K562 (cell line): ENCODE data around the gene HJV. TPM values are rescaled to one million over a fixed set of nuclear protein-coding genes. Genes with fewer than 3 reads are reported as not detected.
A peak's percentile ranks its signal among the peaks of the same experiment; 100 is the strongest.

ENCODE experiments used
- ATF6 ChIP-seq: sonication (generic); formaldehyde crosslinking; IDR thresholded peaks from 2 replicates; pipeline ENCODE4 v1.4.0; 2020; ENCODE audit warnings: mild to moderate bottlenecking, missing genetic modification reagents
- CTBP1 ChIP-seq: fragments of 450-650 bp; IDR thresholded peaks from 2 replicates; pipeline ENCODE4 v1.6.1; 2016; ENCODE audit warnings: borderline replicate concordance
- ELF1 ChIP-seq: fragments of 200-800 bp; sonication (Bioruptor generic); IDR thresholded peaks from 2 replicates; pipeline ENCODE4 v1.6.1; 2016; ENCODE audit warnings: missing genetic modification characterization, missing compliant biosample characterization
- IRF9 ChIP-seq: fragments of 450-650 bp; IDR thresholded peaks from 2 replicates; pipeline ENCODE4 v1.6.1; 2016; ENCODE audit warnings: missing biosample characterization, missing genetic modification characterization
- JUN ChIP-seq, 2 experiments: sonication (generic) in 1 of 2; formaldehyde crosslinking in 1 of 2; IDR thresholded peaks; 2 replicates each; pipeline versions ENCODE4 v1.6.1 to v1.8.0; 2012 to 2022; ENCODE audit warnings: borderline replicate concordance in 2 of 2, mild to moderate bottlenecking in 2 of 2, improper control_type of control experiment in 1 of 2, low read depth in 1 of 2, low read length in 1 of 2, missing genetic modification reagents in 1 of 2
- JUNB ChIP-seq: fragments of 450-650 bp; formaldehyde crosslinking; conservative IDR thresholded peaks from 2 replicates; pipeline ENCODE4 v1.4.0; 2020; ENCODE audit warnings: mild to moderate bottlenecking
- MBD2 ChIP-seq: sonication (generic); IDR thresholded peaks from 2 replicates; pipeline ENCODE4 v1.6.1; 2016; ENCODE audit warnings: low read depth, borderline replicate concordance
- SAFB2 ChIP-seq: fragments of 200-400 bp; formaldehyde crosslinking; IDR thresholded peaks from 2 replicates; pipeline ENCODE4 v1.6.1; 2018; ENCODE audit warnings: borderline replicate concordance, low read length, low read depth, moderate library complexity; ENCODE audit not compliant: severe bottlenecking
- SIX5 ChIP-seq, 2 experiments: IDR thresholded peaks; 2 replicates each; pipeline ENCODE4 v1.6.1; 2011; ENCODE audit warnings: low read length in 2 of 2, borderline replicate concordance in 1 of 2, low read depth in 1 of 2, mild to moderate bottlenecking in 1 of 2, moderate library complexity in 1 of 2; ENCODE audit not compliant: insufficient read depth in 1 of 2
- SP2 ChIP-seq: IDR thresholded peaks from 2 replicates; pipeline ENCODE4 v1.6.1; 2011; ENCODE audit warnings: mild to moderate bottlenecking, low read depth, low read length, moderate library complexity; ENCODE audit not compliant: poor library complexity, severe bottlenecking; ENCODE audit errors: extremely low read depth
- SRSF9 ChIP-seq: fragments of 200-400 bp; formaldehyde crosslinking; IDR thresholded peaks from 2 replicates; pipeline ENCODE4 v1.6.1; 2017; ENCODE audit warnings: low read depth, low read length, borderline replicate concordance
- U2AF1 ChIP-seq: fragments of 200-400 bp; formaldehyde crosslinking; optimal IDR thresholded peaks from 2 replicates; pipeline ENCODE3; 2017; ENCODE audit warnings: mild to moderate bottlenecking, low read depth, low read length, moderate library complexity
- UBTF ChIP-seq, 2 experiments: IDR thresholded peaks; 2 replicates each; pipeline ENCODE4 v1.6.1; 2012; ENCODE audit warnings: improper control_type of control experiment in 2 of 2, low read depth in 2 of 2, low read length in 2 of 2, borderline replicate concordance in 1 of 2
- ZNF134 ChIP-seq: fragments of 250-450 bp; sonication (Bioruptor Pico); conservative IDR thresholded peaks from 2 replicates; pipeline ENCODE4 v1.4.0; 2020
- ZNF431 ChIP-seq: sonication (generic); formaldehyde crosslinking; IDR thresholded peaks from 2 replicates; pipeline ENCODE4 v1.8.0; 2022; ENCODE audit warnings: mild to moderate bottlenecking, missing genetic modification reagents
- ZNF57 ChIP-seq: fragments of 450-650 bp; formaldehyde crosslinking; IDR thresholded peaks from 2 replicates; pipeline ENCODE4 v1.4.0; 2020; ENCODE audit warnings: mild to moderate bottlenecking, moderate library complexity
- polyA plus RNA-seq, 8 experiments: library from polyadenylated mRNA; depleted of rRNA in 4 of 8; stranded (reverse) in 5 of 8; unstranded in 3 of 8; fragments of >200 nt; fragmentation: Nextera tagmentation in 2 of 8; fragmentation: Illumina TruSeq in 1 of 8; extraction: Ambion mirVana in 2 of 8; extraction: Trizol in 1 of 8; gene quantifications; 2 replicates each; pipeline versions ENCODE4 v1.2.1 to v1.2.3, GENCODE V29; 2011 to 2014; ENCODE audit warnings: inconsistent platforms in 1 of 8, missing spikeins in 1 of 8
- total RNA-seq, 7 experiments: library from RNA; depleted of rRNA in 6 of 7; stranded (reverse); fragments of >200 nt in 6 of 7; fragmentation: Illumina TruSeq in 2 of 7; extraction: Trizol in 2 of 7; gene quantifications; 2 replicates each; pipeline versions ENCODE4 v1.2.1 to v1.2.3, GENCODE V29; 2011 to 2021; ENCODE audit warnings: low replicate concordance in 1 of 7
- TF ChIP-seq, protein P1 (sequence below): fragments of 250-450 bp; sonication (Bioruptor Pico); IDR thresholded peaks from 2 replicates; pipeline ENCODE4 v1.4.0; 2020; ENCODE audit warnings: mild to moderate bottlenecking

Gene HJV
- total and polyA plus RNA-seq, 9 of the 15 experiments (the other 6 are each of a cell fraction or from before 2014, with no cell fraction given) = 1.0 to 6.6 (median 2.4) TPM

GRCh38 chr1:145978854-145979745 is 42.4 kb downstream of the HJV start (continued):
- no peak; a peak in 1 of 4 replicates for TF ChIP-seq UBTF (IDR thresholded peaks at IDR 0.05; ENCODE audit: borderline replicate concordance in 1 of 2, low read depth in 2 of 2, low read length in 2 of 2)
- no peak for TF ChIP-seq SP2
- TF ChIP-seq SIX5 (IDR thresholded peaks at IDR 0.05; ENCODE audit: borderline replicate concordance in 1 of 2, insufficient read depth in 1 of 2, low read depth in 1 of 2, low read length in 2 of 2) = peak in 1 of 2 experiments; percentile 29; a peak in 1 of 4 replicates
- TF ChIP-seq ATF6 (CRISPR knock-in tag) = 0 out of 2 replicates have a peak, but pooled peaks have one; percentile 70
- TF ChIP-seq U2AF1 = no peak
- no peak; the same call in 1 of the 2 replicates for TF ChIP-seq ZNF134 (CRISPR knock-in tag)
- no peak for TF ChIP-seq SAFB2
- no peak for TF ChIP-seq SRSF9
- TF ChIP-seq JUNB (CRISPR knock-in tag) = no peak
- TF ChIP-seq CTBP1 = peak; percentile 79; the same call in 1 of the 2 replicates
- peak; percentile 70 for TF ChIP-seq IRF9 (tag)
- TF ChIP-seq MBD2 = peak; percentile 78; the same call in 1 of the 2 replicates
- TF ChIP-seq JUN (IDR thresholded peaks at IDR 0.05; ENCODE audit: borderline replicate concordance, low read depth, low read length) = peak; percentile 98
- TF ChIP-seq JUN (CRISPR knock-in tag; IDR thresholded peaks at IDR 0.05; ENCODE audit: borderline replicate concordance) = peak; percentile 85; the same call in 1 of the 2 replicates
- TF ChIP-seq, protein P1, sequence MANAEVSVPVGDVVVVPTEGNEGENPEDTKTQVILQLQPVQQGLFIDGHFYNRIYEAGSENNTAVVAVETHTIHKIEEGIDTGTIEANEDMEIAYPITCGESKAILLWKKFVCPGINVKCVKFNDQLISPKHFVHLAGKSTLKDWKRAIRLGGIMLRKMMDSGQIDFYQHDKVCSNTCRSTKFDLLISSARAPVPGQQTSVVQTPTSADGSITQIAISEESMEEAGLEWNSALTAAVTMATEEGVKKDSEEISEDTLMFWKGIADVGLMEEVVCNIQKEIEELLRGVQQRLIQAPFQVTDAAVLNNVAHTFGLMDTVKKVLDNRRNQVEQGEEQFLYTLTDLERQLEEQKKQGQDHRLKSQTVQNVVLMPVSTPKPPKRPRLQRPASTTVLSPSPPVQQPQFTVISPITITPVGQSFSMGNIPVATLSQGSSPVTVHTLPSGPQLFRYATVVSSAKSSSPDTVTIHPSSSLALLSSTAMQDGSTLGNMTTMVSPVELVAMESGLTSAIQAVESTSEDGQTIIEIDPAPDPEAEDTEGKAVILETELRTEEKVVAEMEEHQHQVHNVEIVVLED (CRISPR knock-in tag) = no peak
- TF ChIP-seq ELF1 (tag) = peak; percentile 97
- peak; percentile 33; the same call in 1 of the 2 replicates for TF ChIP-seq ZNF431 (CRISPR knock-in tag)
- no peak for TF ChIP-seq ZNF57 (CRISPR knock-in tag)
